ENCODE results near the gene DCAF17.

DNA sequence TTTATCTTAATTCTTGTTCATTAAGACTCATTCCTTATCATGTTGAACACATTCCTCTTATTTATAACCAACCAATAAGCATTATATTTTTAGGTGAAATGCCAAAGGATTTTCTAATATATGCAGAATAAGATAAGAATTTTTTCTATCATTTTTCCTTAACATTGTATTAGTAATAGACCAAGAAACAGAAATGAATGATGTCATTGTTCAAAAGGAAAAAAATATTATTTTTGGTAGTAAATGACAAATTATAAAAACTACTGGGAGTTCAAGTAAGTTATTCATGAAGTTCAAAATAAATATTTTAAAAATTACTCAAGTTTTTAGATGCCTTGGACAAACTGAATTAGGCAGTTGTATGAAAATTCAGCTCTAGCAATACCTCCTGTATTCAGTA is 25.5 kb downstream of the DCAF17 start:
- TF ChIP-seq, protein P1, sequence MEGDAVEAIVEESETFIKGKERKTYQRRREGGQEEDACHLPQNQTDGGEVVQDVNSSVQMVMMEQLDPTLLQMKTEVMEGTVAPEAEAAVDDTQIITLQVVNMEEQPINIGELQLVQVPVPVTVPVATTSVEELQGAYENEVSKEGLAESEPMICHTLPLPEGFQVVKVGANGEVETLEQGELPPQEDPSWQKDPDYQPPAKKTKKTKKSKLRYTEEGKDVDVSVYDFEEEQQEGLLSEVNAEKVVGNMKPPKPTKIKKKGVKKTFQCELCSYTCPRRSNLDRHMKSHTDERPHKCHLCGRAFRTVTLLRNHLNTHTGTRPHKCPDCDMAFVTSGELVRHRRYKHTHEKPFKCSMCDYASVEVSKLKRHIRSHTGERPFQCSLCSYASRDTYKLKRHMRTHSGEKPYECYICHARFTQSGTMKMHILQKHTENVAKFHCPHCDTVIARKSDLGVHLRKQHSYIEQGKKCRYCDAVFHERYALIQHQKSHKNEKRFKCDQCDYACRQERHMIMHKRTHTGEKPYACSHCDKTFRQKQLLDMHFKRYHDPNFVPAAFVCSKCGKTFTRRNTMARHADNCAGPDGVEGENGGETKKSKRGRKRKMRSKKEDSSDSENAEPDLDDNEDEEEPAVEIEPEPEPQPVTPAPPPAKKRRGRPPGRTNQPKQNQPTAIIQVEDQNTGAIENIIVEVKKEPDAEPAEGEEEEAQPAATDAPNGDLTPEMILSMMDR (conservative IDR thresholded peaks at IDR 0.05; ENCODE audit: low read depth, low read length) = no peak
- TF ChIP-seq EZH2 (IDR thresholded peaks at IDR 0.05; ENCODE audit: low read length, unreplicated experiment) = no peak
- no peak for TF ChIP-seq EZH2phosphoT487 (IDR thresholded peaks at IDR 0.05; ENCODE audit: borderline replicate concordance, low read length)

Data from PC-3 (cell line).